Neuronal stem cell (in vitro differentiated cells): ENCODE measurements around the gene SCYGR4.

Source experiments
- DNase-seq: peaks from one replicate; pipeline ENCODE4 v3.0.0-alpha.2; 2013; ENCODE audit warnings: low spot score
- H2AFZ ChIP-seq: one replicate; pipeline ENCODE4 v1.6.1; 2013; ENCODE audit warnings: mild to moderate bottlenecking, low read length, inconsistent platforms
- H2AK5ac ChIP-seq: 2 replicates; pipeline ENCODE4 v1.6.1; 2013; ENCODE audit warnings: low read depth, mild to moderate bottlenecking, inconsistent platforms, low read length, moderate library complexity, mixed read lengths
- H2BK120ac ChIP-seq: 2 replicates; pipeline ENCODE4 v1.6.1; 2013; ENCODE audit warnings: low read depth, mild to moderate bottlenecking, inconsistent platforms, low read length, moderate library complexity, mixed read lengths
- H2BK12ac ChIP-seq: one replicate; pipeline ENCODE4 v1.6.1; 2013; ENCODE audit warnings: low read length, inconsistent platforms
- H2BK15ac ChIP-seq: 2 replicates; pipeline ENCODE4 v1.6.1; 2013; ENCODE audit warnings: mild to moderate bottlenecking, low read length, inconsistent platforms, mixed read lengths
- H2BK5ac ChIP-seq: one replicate; pipeline ENCODE4 v1.6.1; 2013; ENCODE audit warnings: inconsistent platforms, mild to moderate bottlenecking, low read length, moderate library complexity
- H3K14ac ChIP-seq: one replicate; pipeline ENCODE4 v1.6.1; 2013; ENCODE audit warnings: low read length, inconsistent platforms
- H3K18ac ChIP-seq: 2 replicates; pipeline ENCODE4 v1.6.1; 2013; ENCODE audit warnings: low read length, inconsistent platforms
- H3K23ac ChIP-seq: 2 replicates; pipeline ENCODE4 v1.6.1; 2013; ENCODE audit warnings: low read depth, mild to moderate bottlenecking, mixed read lengths, low read length, inconsistent platforms; ENCODE audit not compliant: poor library complexity
- H3K27ac ChIP-seq: replicated peaks from 3 replicates; pipeline ENCODE4 v1.5.1; 2013; ENCODE audit warnings: low read length, inconsistent platforms
- H3K27me3 ChIP-seq, 3 experiments: 2 replicates each; pipeline ENCODE4 v1.6.1; 2013; ENCODE audit warnings: low read length in 3 of 3, mild to moderate bottlenecking in 2 of 3, inconsistent platforms in 1 of 3, low read depth in 1 of 3, mixed read lengths in 1 of 3, moderate library complexity in 1 of 3; ENCODE audit not compliant: control insufficient read depth in 3 of 3, insufficient read depth in 3 of 3
- H3K36me3 ChIP-seq, 2 donors: replicated peaks in 1 of 2; 2 replicates each; pipeline ENCODE4 v1.6.1; 2013; ENCODE audit warnings: low read length in 2 of 2; ENCODE audit not compliant: control insufficient read depth in 2 of 2, insufficient read depth in 2 of 2
- H3K4ac ChIP-seq: 2 replicates; pipeline ENCODE4 v1.6.1; 2013; ENCODE audit warnings: inconsistent platforms, mild to moderate bottlenecking, low read length, moderate library complexity
- H3K4me1 ChIP-seq, 2 donors: 1 replicate in 1 of 2; 2 replicates in 1 of 2; pipeline ENCODE4 v1.6.1; 2013; ENCODE audit warnings: low read length in 2 of 2, low read depth in 1 of 2; ENCODE audit not compliant: control insufficient read depth in 2 of 2, insufficient read depth in 1 of 2
- H3K4me2 ChIP-seq: one replicate; pipeline ENCODE4 v1.6.1; 2013; ENCODE audit warnings: mild to moderate bottlenecking, low read length, inconsistent platforms; ENCODE audit not compliant: insufficient read depth, poor library complexity, severe bottlenecking
- H3K4me3 ChIP-seq, 2 donors: 2 replicates each; pipeline ENCODE4 v1.5.1; 2013; ENCODE audit warnings: low read length in 2 of 2, mild to moderate bottlenecking in 2 of 2, inconsistent platforms in 1 of 2, moderate library complexity in 1 of 2
- H3K79me1 ChIP-seq: one replicate; pipeline ENCODE4 v1.6.1; 2013; ENCODE audit warnings: low read depth, mild to moderate bottlenecking, inconsistent platforms, low read length, moderate library complexity
- H3K9ac ChIP-seq: one replicate; pipeline ENCODE4 v1.6.1; 2013; ENCODE audit warnings: mild to moderate bottlenecking, low read depth, low read length, inconsistent platforms; ENCODE audit not compliant: poor library complexity
- H3K9me3 ChIP-seq, 2 donors: replicated peaks in 1 of 2; 2 replicates each; pipeline versions ENCODE3 to v1.6.1; 2013; ENCODE audit warnings: low read length in 2 of 2, mild to moderate bottlenecking in 2 of 2, inconsistent platforms in 1 of 2, low read depth in 1 of 2, mixed read lengths in 1 of 2, moderate library complexity in 1 of 2; ENCODE audit not compliant: control insufficient read depth in 2 of 2, insufficient read depth in 1 of 2
- H4K8ac ChIP-seq: one replicate; pipeline ENCODE4 v1.6.1; 2013; ENCODE audit warnings: low read depth, mild to moderate bottlenecking, inconsistent platforms, low read length, moderate library complexity
- H4K91ac ChIP-seq: one replicate; pipeline ENCODE4 v1.6.1; 2013; ENCODE audit warnings: low read length, low read depth, mild to moderate bottlenecking, inconsistent platforms; ENCODE audit not compliant: poor library complexity
- WGBS, 2 donors: extraction: QIAGEN DNeasy Blood & Tissue Kit; methylation state at CpG; one replicate each; pipeline ENCODE4 v1.1.7; 2013; ENCODE audit warnings: missing lambda C conversion rate in 2 of 2, mixed read lengths in 1 of 2; ENCODE audit not compliant: insufficient read length in 2 of 2, insufficient replicate concordance in 1 of 2; ENCODE audit errors: extremely low coverage in 2 of 2; 5-methylcytosine and 5-hydroxymethylcytosine counted together

The SCYGR4 gene

DNA sequence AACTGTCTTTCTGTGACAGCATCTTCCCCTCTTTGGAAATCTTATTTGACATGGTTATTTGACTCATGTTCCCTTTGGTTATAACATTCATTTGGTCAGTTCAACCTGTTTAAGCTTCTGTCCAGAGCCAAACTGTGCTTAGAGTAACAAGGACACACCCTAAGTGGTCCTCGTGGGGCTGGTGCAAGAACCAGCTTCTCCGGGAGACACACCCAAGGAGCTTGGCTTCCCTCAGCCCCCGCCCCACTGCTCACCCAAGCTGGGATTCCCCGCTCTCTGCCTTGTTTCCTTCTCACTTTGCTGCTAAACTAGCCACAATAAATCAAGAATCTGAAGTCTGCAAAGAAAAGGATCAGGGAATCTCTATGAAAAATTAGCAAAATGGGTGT is 4.0 kb upstream of the SCYGR4 start:
- no peak overlapping the region for H2AFZ ChIP-seq
- no peak overlapping the region for H2AK5ac ChIP-seq
- H3K4me1 ChIP-seq: no peaks in the 10 kb centered on the region
- no peaks in the 10 kb centered on the region for H3K36me3 ChIP-seq
- H2BK12ac ChIP-seq: no peak overlapping the region
- no peak overlapping the region for H3K27ac ChIP-seq
- H3K9ac ChIP-seq: no peak overlapping the region
- WGBS, 2 donors: no CpG with 5 or more reads among the region's 4 CpGs
- H3K27me3 ChIP-seq: no peaks in the 10 kb centered on the region
- peaks cover 2% of the 10 kb centered on the region for H3K79me1 ChIP-seq
- no peak overlapping the region for H2BK15ac ChIP-seq
- H3K18ac ChIP-seq: no peak overlapping the region
- no peak overlapping the region for H2BK120ac ChIP-seq
- DNase-seq: no peak
- no peak overlapping the region for H2BK5ac ChIP-seq
- no peak overlapping the region for H3K4me2 ChIP-seq
- H4K8ac ChIP-seq: no peak overlapping the region
- H3K4ac ChIP-seq: no peak overlapping the region
- no peak overlapping the region for H3K14ac ChIP-seq
- H3K4me3 ChIP-seq: no peak overlapping the region
- H3K23ac ChIP-seq: no peak overlapping the region
- H4K91ac ChIP-seq: no peak overlapping the region
- no peaks in the 10 kb centered on the region for H3K9me3 ChIP-seq

DNA sequence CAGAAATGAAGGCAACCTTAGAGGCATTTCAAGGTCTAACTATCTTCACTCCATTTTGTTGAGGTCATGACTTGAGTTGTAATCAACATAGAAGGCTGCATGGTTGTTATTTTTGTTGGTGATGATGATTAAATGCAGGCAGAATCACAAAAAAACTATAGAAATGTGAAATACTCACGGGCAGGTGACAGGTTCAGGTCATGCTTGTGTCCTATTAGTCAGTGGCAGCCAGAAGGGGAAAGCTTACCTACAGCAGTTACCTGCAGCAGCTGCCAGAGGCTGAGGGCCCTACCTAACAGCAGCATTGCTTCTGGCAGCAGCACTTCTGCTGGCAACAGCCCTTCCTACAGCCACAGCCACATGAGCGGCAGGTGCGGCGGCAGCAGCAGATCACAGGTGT is 3.1 kb upstream of the SCYGR4 start:
- Histone ChIP-seq H3K4ac (no peak overlapping the region), H3K14ac (no peak overlapping the region), H2BK15ac (no peak overlapping the region), H3K4me3 (no peak overlapping the region), H2BK5ac (no peak overlapping the region), H2AK5ac (no peak overlapping the region), H3K4me2 (no peak overlapping the region), H3K9me3 (no peaks in the 10 kb centered on the region), H3K36me3 (no peaks in the 10 kb centered on the region), H3K27me3 (no peaks in the 10 kb centered on the region), H2BK120ac (no peak overlapping the region), H3K79me1 (no peaks in the 10 kb centered on the region), H3K23ac (no peak overlapping the region), H4K8ac (no peak overlapping the region), H3K27ac (no peak overlapping the region), H3K18ac (no peak overlapping the region), H2BK12ac (no peak overlapping the region), H4K91ac (no peak overlapping the region), H2AFZ (no peak overlapping the region), H3K4me1 (no peaks in the 10 kb centered on the region), H3K9ac (no peak overlapping the region)
- WGBS, 2 donors: no CpG with 5 or more reads among the region's 4 CpGs
- DNase-seq: no peak

DNA sequence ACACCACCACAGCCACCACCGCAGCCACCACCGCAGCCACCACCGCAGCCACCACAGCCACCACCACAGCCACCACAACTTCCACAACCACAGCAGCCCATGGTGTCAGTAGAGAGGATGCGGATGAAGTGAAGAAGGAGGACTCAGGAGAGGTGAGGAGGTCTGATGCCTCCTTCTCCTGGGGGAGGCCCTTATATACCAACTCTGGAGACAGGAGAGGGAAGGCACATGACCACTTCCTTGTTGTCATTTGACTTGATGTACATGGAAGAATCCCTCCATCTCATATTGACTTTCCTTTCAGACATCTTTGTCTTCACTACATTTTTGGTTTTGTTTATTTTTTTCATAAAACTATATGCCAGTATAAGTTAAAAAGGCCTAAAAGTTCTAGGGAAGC is 2.6 kb upstream of the SCYGR4 start, which contains the start of gene SCYGR3:
Gene SCYGR3 (minus strand): TSS at position 101 of the 400 bp plus-strand sequence. CDS start 0 bp downstream, at position 101.
- H2BK12ac ChIP-seq: no peak within 1 kb of the TSS
- H3K18ac ChIP-seq: no peak within 1 kb of the TSS
- H3K4me1 ChIP-seq: no peaks in the 10 kb centered on the region
- no peaks in the 10 kb centered on the region for H3K9me3 ChIP-seq
- no peak within 1 kb of the TSS for H3K4me2 ChIP-seq
- no peak within 1 kb of the TSS for H2AFZ ChIP-seq
- H3K23ac ChIP-seq: no peak within 1 kb of the TSS
- no peak within 1 kb of the TSS for H4K91ac ChIP-seq
- H2AK5ac ChIP-seq: no peak within 1 kb of the TSS
- no peaks in the 10 kb centered on the region for H3K27me3 ChIP-seq
- H4K8ac ChIP-seq: no peak within 1 kb of the TSS
- H3K4me3 ChIP-seq: peak within 1 kb of the TSS in 1 of 2 donors; percentile 44
- no peak within 1 kb of the TSS for H2BK120ac ChIP-seq
- no peak within 1 kb of the TSS for H3K9ac ChIP-seq
- no peak within 1 kb of the TSS for H2BK15ac ChIP-seq
- no peak within 1 kb of the TSS for H3K4ac ChIP-seq
- no peak within 1 kb of the TSS for H3K27ac ChIP-seq
- no peak within 1 kb of the TSS for H2BK5ac ChIP-seq
- WGBS, 2 donors: no CpG with 5 or more reads among the region's 4 CpGs
- DNase-seq: no peak
- H3K14ac ChIP-seq: no peak within 1 kb of the TSS
- no peaks in the 10 kb centered on the region for H3K36me3 ChIP-seq
- no peaks in the 10 kb centered on the region for H3K79me1 ChIP-seq

DNA sequence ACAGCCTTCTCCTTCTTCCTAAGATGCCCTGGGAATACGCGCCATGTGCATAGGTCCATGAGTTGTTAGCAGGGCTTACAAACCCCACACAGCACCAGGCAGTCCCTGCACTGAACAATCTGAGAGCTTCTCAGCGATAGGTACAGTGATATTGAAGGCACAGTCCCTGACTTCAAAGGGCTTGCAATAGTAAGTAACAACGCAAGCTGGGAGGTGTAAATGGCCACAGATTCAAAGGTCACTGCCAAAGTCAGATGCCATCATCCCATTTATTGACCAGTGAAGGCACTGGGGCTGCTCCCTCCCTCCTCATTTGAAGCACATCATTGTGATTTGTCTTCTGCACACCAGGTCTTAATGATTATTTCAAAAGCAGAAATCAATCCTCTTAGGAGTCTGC is 2.1 kb upstream of the SCYGR4 start:
- Histone ChIP-seq H3K4me2 (no peak overlapping the region), H3K4me3 (peak overlapping the region in 1 of 2 donors; percentile 44), H4K91ac (no peak overlapping the region), H3K27ac (no peak overlapping the region), H3K23ac (no peak overlapping the region), H2BK15ac (no peak overlapping the region), H3K18ac (no peak overlapping the region), H2BK12ac (no peak overlapping the region), H4K8ac (no peak overlapping the region), H3K36me3 (no peaks in the 10 kb centered on the region), H3K14ac (no peak overlapping the region), H2AK5ac (no peak overlapping the region), H3K4ac (no peak overlapping the region), H2AFZ (no peak overlapping the region), H2BK5ac (no peak overlapping the region), H2BK120ac (no peak overlapping the region), H3K27me3 (no peaks in the 10 kb centered on the region), H3K9ac (no peak overlapping the region), H3K4me1 (no peaks in the 10 kb centered on the region), H3K9me3 (no peaks in the 10 kb centered on the region), H3K79me1 (no peaks in the 10 kb centered on the region)
- DNase-seq: no peak
- no CpG with 5 or more reads among the region's 4 CpGs for WGBS, 2 donors
